ENCODE data around the gene PCIF1. TPM values are rescaled to one million over a fixed set of nuclear protein-coding genes. Genes with fewer than 3 reads are reported as not detected.

PCIF1 gene
- total and polyA plus RNA-seq, 9 of the 15 experiments (the other 6 are each of a cell fraction or from before 2014, with no cell fraction given): 5.8 to 29.4 (median 11.3) TPM

DNA sequence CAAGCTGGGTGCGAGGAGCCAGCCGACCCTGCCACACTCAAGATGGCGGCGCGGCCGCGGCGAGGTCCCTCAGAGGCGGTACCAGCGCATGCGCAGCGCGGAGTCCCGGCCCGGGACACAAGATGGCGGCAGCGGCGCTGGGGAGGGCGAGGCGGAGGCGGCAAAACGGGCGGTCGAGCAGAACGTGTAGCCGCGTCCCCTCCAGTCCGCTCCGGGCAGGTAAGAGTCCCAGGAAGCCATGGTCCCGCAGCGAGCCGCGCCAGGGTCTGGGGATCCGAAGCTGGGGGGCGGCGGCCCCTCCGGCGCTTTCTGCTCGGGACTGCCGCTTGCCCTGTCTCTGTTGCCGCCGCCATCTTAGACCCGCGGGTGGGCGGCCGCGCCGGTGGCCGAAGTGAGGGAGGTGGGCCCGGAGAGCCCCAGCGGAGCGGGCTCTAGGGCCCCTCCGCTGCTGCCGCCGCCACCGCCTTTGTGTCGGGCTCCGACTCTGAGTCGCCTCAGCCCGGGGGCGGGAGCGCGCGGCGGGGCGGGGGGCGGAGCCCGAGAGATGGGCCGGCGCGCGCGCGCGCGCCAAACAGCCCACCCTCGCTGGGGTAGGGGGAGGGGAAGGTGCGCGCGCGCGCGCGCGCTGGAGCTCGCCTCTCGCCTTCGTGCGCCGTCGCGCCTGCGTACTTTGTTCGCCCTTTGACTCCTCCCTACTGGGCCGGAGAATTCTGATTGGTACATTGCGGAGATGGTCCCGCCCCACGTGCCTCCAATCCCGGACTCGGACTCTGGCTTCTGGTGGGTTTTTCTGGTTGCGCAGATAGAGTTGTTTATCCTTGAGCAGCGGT lies at the start of gene PCIF1 (continued):
- TF ChIP-seq, protein P1, sequence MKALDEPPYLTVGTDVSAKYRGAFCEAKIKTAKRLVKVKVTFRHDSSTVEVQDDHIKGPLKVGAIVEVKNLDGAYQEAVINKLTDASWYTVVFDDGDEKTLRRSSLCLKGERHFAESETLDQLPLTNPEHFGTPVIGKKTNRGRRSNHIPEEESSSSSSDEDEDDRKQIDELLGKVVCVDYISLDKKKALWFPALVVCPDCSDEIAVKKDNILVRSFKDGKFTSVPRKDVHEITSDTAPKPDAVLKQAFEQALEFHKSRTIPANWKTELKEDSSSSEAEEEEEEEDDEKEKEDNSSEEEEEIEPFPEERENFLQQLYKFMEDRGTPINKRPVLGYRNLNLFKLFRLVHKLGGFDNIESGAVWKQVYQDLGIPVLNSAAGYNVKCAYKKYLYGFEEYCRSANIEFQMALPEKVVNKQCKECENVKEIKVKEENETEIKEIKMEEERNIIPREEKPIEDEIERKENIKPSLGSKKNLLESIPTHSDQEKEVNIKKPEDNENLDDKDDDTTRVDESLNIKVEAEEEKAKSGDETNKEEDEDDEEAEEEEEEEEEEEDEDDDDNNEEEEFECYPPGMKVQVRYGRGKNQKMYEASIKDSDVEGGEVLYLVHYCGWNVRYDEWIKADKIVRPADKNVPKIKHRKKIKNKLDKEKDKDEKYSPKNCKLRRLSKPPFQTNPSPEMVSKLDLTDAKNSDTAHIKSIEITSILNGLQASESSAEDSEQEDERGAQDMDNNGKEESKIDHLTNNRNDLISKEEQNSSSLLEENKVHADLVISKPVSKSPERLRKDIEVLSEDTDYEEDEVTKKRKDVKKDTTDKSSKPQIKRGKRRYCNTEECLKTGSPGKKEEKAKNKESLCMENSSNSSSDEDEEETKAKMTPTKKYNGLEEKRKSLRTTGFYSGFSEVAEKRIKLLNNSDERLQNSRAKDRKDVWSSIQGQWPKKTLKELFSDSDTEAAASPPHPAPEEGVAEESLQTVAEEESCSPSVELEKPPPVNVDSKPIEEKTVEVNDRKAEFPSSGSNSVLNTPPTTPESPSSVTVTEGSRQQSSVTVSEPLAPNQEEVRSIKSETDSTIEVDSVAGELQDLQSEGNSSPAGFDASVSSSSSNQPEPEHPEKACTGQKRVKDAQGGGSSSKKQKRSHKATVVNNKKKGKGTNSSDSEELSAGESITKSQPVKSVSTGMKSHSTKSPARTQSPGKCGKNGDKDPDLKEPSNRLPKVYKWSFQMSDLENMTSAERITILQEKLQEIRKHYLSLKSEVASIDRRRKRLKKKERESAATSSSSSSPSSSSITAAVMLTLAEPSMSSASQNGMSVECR (CRISPR knock-in tag; IDR thresholded peaks at IDR 0.05): 0 out of 2 replicates have a peak, but pooled peaks have one; percentile 55
- TF ChIP-seq SMARCB1 (IDR thresholded peaks at IDR 0.05; ENCODE audit: insufficient read length, low read depth): no peak
- peak; percentile 99 for TF ChIP-seq U2AF1 (optimal IDR thresholded peaks at IDR 0.05; ENCODE audit: low read depth, low read length)
- TF ChIP-seq ZKSCAN1 (IDR thresholded peaks at IDR 0.05; ENCODE audit: low read depth, low read length): no peak
- TF ChIP-seq FOXJ3 (CRISPR knock-in tag; IDR thresholded peaks at IDR 0.05): no peak
- no peak for TF ChIP-seq MIER1 (IDR thresholded peaks at IDR 0.05; ENCODE audit: low read depth)
- TF ChIP-seq ZNF311 (CRISPR knock-in tag; IDR thresholded peaks at IDR 0.05): 0 out of 2 replicates have a peak, but pooled peaks have one; percentile 36
- TF ChIP-seq ZNF24 (IDR thresholded peaks at IDR 0.05): 0 out of 2 replicates have a peak, but pooled peaks have one; percentile 78
- TF ChIP-seq TCF7 (IDR thresholded peaks at IDR 0.05; ENCODE audit: borderline replicate concordance): peak; percentile 42; the same call in 1 of the 2 replicates
- peak; percentile 75 for TF ChIP-seq SRSF7 (optimal IDR thresholded peaks at IDR 0.05; ENCODE audit: low read depth, low read length)
- no peak for TF ChIP-seq HNRNPH1 (optimal IDR thresholded peaks at IDR 0.05; ENCODE audit: low read depth, low read length)
- TF ChIP-seq ZNF124 (CRISPR knock-in tag; IDR thresholded peaks at IDR 0.05): no peak
- TF ChIP-seq NUFIP1 (IDR thresholded peaks at IDR 0.05; ENCODE audit: partially characterized antibody): no peak
- TF ChIP-seq ZNF347 (CRISPR knock-in tag; IDR thresholded peaks at IDR 0.05; ENCODE audit: low read depth): no peak
- TF ChIP-seq, protein P2, sequence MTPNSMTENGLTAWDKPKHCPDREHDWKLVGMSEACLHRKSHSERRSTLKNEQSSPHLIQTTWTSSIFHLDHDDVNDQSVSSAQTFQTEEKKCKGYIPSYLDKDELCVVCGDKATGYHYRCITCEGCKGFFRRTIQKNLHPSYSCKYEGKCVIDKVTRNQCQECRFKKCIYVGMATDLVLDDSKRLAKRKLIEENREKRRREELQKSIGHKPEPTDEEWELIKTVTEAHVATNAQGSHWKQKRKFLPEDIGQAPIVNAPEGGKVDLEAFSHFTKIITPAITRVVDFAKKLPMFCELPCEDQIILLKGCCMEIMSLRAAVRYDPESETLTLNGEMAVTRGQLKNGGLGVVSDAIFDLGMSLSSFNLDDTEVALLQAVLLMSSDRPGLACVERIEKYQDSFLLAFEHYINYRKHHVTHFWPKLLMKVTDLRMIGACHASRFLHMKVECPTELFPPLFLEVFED (CRISPR knock-in tag; conservative IDR thresholded peaks at IDR 0.05): no peak
- TF ChIP-seq, protein P3, sequence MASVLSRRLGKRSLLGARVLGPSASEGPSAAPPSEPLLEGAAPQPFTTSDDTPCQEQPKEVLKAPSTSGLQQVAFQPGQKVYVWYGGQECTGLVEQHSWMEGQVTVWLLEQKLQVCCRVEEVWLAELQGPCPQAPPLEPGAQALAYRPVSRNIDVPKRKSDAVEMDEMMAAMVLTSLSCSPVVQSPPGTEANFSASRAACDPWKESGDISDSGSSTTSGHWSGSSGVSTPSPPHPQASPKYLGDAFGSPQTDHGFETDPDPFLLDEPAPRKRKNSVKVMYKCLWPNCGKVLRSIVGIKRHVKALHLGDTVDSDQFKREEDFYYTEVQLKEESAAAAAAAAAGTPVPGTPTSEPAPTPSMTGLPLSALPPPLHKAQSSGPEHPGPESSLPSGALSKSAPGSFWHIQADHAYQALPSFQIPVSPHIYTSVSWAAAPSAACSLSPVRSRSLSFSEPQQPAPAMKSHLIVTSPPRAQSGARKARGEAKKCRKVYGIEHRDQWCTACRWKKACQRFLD (CRISPR knock-in tag; IDR thresholded peaks at IDR 0.05): peak; percentile 93; the same call in 1 of the 2 replicates
- TF ChIP-seq, protein P4, sequence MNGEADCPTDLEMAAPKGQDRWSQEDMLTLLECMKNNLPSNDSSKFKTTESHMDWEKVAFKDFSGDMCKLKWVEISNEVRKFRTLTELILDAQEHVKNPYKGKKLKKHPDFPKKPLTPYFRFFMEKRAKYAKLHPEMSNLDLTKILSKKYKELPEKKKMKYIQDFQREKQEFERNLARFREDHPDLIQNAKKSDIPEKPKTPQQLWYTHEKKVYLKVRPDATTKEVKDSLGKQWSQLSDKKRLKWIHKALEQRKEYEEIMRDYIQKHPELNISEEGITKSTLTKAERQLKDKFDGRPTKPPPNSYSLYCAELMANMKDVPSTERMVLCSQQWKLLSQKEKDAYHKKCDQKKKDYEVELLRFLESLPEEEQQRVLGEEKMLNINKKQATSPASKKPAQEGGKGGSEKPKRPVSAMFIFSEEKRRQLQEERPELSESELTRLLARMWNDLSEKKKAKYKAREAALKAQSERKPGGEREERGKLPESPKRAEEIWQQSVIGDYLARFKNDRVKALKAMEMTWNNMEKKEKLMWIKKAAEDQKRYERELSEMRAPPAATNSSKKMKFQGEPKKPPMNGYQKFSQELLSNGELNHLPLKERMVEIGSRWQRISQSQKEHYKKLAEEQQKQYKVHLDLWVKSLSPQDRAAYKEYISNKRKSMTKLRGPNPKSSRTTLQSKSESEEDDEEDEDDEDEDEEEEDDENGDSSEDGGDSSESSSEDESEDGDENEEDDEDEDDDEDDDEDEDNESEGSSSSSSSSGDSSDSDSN (IDR thresholded peaks at IDR 0.05; ENCODE audit: borderline replicate concordance in 1 of 2, low read depth in 2 of 2, low read length in 2 of 2): no peak; a peak in 1 of 4 replicates

Data from K562 (cell line).